HG03439 (cell line): ENCODE results near the gene ABI3.
A peak's percentile ranks its signal among the peaks of the same experiment; 100 is the strongest.

Experiments used
- ATAC-seq: cut with Tn5 transposase; IDR thresholded peaks from one replicate; pipeline ENCODE4 v1.9.1; 2021; ENCODE audit warnings: mild to moderate bottlenecking, moderate library complexity; ENCODE audit not compliant: unreplicated experiment

ABI3 gene

DNA sequence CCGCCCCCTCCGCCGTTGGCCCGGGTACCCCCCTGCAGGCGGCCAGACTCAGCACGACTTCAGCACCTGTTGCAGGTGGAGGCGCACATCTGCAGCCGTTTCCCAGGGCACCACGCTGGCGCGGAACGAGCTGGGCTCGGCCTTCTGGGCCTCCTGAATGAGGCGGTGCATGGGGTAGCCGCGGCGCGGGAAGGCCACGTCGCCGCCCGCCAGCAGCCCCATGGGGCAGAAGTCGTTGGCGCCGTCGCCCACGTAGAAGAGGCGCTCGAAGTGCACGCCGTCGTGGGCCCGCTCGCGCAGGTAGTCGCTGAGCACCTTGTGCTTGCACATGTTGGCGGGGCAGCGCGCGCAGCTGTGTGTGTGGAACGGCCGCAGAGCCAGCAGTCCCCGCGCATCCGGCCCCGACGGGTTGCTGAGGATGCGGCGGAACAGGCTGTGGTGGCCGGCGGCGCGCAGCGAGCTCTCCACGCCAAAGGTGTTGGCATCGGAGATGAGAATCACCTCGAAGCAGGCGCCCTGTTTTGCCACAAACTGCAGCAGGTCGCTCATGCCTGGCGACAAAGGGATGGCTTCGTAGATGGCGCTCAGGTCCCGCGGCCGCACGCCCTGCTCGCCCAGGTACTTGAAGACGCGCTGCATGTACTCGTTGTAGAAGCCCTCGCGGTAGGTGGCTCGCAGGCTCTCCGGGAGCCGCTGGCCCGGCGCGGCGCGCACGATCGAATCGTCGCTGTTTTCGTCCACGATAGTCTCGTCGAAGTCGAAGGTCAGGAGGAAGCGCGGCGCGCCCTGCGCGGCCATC lies 13.9 kb downstream of the ABI3 start:
- no peak for ATAC-seq

- no peak for ATAC-seq
These were observed 14.5 kb downstream of the ABI3 start for GRCh38 chr17:49224997-49225337.

GRCh38 chr17:49225554-49226236 lies 15.2 kb downstream of the ABI3 start:
- ATAC-seq = no peak

- no peak for ATAC-seq
These were observed 16.4 kb downstream of the ABI3 start for GRCh38 chr17:49226771-49227435.

DNA sequence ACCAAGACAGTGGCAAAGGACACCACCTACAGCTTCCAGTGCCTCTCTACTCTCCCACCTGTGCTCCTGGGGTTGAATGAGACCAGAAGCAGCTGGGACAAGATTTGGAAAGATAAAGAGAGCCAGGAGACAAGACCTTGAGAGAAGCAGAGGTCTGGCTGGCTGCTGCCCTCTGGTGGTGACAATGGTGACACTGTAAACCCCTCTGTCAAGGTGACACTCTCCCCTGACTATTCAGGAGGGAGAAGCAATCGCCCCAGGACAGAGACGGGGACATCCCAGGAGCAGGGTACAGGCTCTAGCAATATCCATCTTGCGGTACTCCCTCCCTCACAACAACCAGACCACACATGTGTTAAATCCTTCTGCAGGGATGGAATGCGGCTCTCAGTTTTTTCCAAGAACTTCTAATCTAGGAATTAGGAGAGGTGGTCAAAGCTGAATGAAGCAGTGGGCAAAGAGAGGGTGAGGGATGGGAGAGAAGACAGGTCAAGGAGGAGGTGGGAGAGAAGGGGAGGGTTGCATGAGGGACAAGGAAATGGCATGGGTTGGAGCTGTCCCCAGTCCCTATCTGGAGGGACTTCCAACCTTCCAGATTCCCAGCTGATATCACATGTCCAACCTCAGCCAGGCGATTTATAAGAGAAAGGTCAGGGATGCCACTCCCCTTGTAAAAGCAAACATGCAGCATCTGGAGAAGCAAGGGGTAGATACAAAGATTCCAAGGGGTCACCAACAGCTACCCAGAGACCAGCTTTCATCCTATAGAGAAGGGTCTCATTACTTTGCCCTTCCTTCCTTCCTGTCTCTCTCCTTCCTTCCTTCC lies 17.1 kb downstream of the ABI3 start:
- ATAC-seq = no peak

GRCh38 chr17:49229076-49229804 lies 18.7 kb downstream of the ABI3 start:
- ATAC-seq = no peak

DNA sequence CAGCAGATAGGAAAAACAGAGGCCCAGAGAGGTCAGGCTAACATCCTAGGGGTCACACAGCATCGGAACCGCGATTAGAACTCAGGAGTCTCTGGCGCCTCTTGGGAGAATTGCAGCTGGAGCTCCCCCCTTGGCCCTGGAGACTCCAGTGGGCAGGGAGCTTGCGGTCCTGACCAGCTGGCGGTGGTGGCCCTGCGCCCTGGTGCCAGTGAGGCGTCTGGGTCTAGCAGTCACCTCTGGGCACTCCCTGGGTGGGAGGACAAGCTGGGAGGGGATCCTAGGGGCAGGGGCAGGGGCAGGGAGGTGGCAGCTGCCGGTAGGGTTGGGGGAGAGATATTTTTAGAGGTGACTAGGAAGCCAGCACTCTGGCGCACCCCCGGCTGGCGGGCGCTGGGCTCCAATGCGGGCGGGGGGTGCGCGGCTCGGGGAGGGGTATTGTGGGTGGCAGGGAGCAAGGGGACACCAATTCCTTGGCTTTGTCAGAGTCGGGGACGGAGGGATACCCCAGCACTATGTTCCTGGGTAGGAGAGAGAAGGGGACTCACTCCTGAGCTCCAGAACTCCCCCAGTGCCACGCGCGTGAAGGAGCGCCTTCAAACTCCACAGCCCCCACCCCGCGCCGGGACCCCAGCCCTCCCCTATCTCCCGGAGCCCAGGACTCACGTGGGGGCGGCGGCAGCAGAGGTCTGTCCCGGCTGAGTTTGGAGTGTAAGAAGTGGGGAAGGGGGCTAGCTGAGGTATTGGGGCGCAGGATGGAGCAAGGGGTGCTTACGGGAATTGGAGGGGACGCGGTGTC lies 19.5 kb downstream of the ABI3 start:
- ATAC-seq = no peak

- peak; percentile 84 for ATAC-seq
These were observed 20.4 kb downstream of the ABI3 start, which contains the start of gene PHOSPHO1 for GRCh38 chr17:49230636-49231562. Gene PHOSPHO1, minus strand, starts transcription at chr17:49230787. Its CDS starts 4,096 bp downstream, at chr17:49226691.

DNA sequence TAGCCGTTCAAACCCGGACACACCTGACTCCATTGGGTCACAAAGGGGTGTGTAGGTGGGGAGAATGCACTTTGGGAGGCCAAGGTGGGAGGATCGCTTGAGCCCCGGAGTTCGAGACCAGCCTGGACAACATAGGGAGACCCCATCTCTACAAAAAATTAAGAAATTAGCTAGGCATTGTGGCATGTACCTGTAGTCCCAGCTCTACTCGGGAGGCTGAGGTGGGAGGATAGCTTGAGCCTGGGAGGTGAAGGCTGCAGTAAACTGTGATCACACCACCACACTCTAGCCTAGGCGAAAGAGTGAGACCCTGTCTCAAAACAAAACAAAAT lies 21.0 kb downstream of the ABI3 start:
- ATAC-seq = no peak

- no peak for ATAC-seq
These were observed 24.1 kb downstream of the ABI3 start for GRCh38 chr17:49234509-49235080.

GRCh38 chr17:49235896-49236295 lies 25.4 kb downstream of the ABI3 start:
- ATAC-seq = no peak

GRCh38 chr17:49239963-49240362 lies 29.5 kb downstream of the ABI3 start:
- no peak for ATAC-seq

- ATAC-seq = no peak
These were observed 30.1 kb downstream of the ABI3 start for GRCh38 chr17:49240619-49241018.

DNA sequence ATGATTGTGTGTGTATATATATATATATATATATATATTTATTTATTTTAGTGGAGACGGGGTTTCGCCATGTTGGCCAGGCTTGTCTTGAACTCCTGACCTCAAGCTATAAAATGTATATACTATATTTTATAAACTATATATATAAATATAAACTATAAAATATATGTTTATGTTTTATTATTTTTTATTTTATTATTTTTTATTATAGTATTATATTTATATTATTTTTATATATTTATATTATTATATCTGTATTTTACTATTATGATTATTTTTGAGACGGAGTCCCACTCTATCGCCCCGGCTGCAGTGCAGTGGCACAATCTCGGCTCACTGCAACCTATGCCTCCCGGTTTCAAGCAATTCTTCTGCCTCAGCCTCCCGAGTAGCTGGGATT lies 30.5 kb downstream of the ABI3 start:
- ATAC-seq = no peak

GRCh38 chr17:49241692-49242397 lies 31.3 kb downstream of the ABI3 start:
- no peak for ATAC-seq

GRCh38 chr17:49242813-49243212 lies 32.3 kb downstream of the ABI3 start:
- ATAC-seq = no peak

GRCh38 chr17:49244839-49245238 lies 34.3 kb downstream of the ABI3 start:
- ATAC-seq = no peak

GRCh38 chr17:49247944-49248343 lies 37.4 kb downstream of the ABI3 start:
- ATAC-seq = no peak
